A673 (cell line): ENCODE data around the gene GAREM1. TPM values are rescaled to one million over a fixed set of nuclear protein-coding genes. Genes with fewer than 3 reads are reported as not detected.

Source experiments
- BruUV-seq: library from RNA; stranded (reverse); fragments of 400-500 nt; replicated peaks from 2 replicates; lab custom pipeline; 2021; lab: Mats Ljungman, UMichigan
- CTCF ChIA-PET: fragments of 300-600 bp; sonication (Branson Sonifier 250); formaldehyde crosslinking; loops from one replicate; lab custom pipeline; 2022; ENCODE audit warnings: antibody characterized with exemption; lab: Charles Lee
- POLR2A ChIA-PET: fragments of 300-600 bp; sonication (Branson Sonifier 250); formaldehyde crosslinking; loops from one replicate; lab custom pipeline; 2022; ENCODE audit warnings: antibody characterized with exemption; ENCODE audit not compliant: low non-redundant PET; lab: Charles Lee
- DNase-seq: peaks from one replicate; pipeline ENCODE4 v3.0.0-alpha.2; 2015; ENCODE audit warnings: low spot score
- H3K27ac ChIP-seq: fragments of 200-600 bp; sonication (generic); 2 replicates; pipeline ENCODE4 v1.5.1; 2016; ENCODE audit warnings: mixed run types, low read depth, mild to moderate bottlenecking, mixed read lengths, antibody characterized with exemption, low read length; ENCODE audit not compliant: poor library complexity, severe bottlenecking
- H3K27me3 ChIP-seq: fragments of 200-600 bp; sonication (generic); replicated peaks from 2 replicates; pipeline ENCODE4 v1.6.1; 2017; ENCODE audit warnings: mixed run types, low read depth, mild to moderate bottlenecking, mixed read lengths, antibody characterized with exemption, low read length; ENCODE audit not compliant: insufficient read depth, poor library complexity
- H3K36me3 ChIP-seq: fragments of 200-600 bp; sonication (generic); 2 replicates; pipeline ENCODE4 v1.6.1; 2016; ENCODE audit warnings: mixed run types, mild to moderate bottlenecking, mixed read lengths, antibody characterized with exemption, low read length; ENCODE audit not compliant: insufficient read depth, poor library complexity, severe bottlenecking
- H3K4me1 ChIP-seq: fragments of 200-600 bp; sonication (generic); 2 replicates; pipeline ENCODE4 v1.6.1; 2017; ENCODE audit warnings: mixed run types, mild to moderate bottlenecking, mixed read lengths, antibody characterized with exemption, low read length; ENCODE audit not compliant: insufficient read depth, poor library complexity, severe bottlenecking
- H3K4me3 ChIP-seq: fragments of 200-600 bp; sonication (generic); 2 replicates; pipeline ENCODE4 v1.5.1; 2016; ENCODE audit warnings: low read depth, mixed run types, mild to moderate bottlenecking, mixed read lengths, low read length; ENCODE audit not compliant: poor library complexity, severe bottlenecking
- H3K9me3 ChIP-seq: fragments of 200-600 bp; sonication (generic); 2 replicates; pipeline ENCODE4 v1.6.1; 2016; ENCODE audit warnings: mixed run types, low read depth, mild to moderate bottlenecking, mixed read lengths, antibody characterized with exemption, low read length; ENCODE audit not compliant: poor library complexity, severe bottlenecking
- CTCF ChIP-seq: fragments of 300-800, 200-600 bp; sonication (generic); conservative IDR thresholded peaks from 2 replicates; pipeline ENCODE4 v1.5.1; 2017; ENCODE audit warnings: low read depth, mild to moderate bottlenecking, antibody characterized with exemption, low read length, moderate library complexity, mixed read lengths
- EZH2 ChIP-seq: fragments of 200-600 bp; sonication (generic); IDR thresholded peaks from 2 replicates; pipeline ENCODE4 v1.6.1; 2017; ENCODE audit warnings: borderline replicate concordance, low read depth, mild to moderate bottlenecking, mixed read lengths, antibody characterized with exemption, low read length; ENCODE audit not compliant: poor library complexity, severe bottlenecking
- intact Hi-C: fragments of 100-400 bp; cut with micrococcal nuclease; formaldehyde crosslinking; loops from one replicate; pipeline ENCODE4 v1.10.0; 2022; ENCODE audit not compliant: unreplicated experiment
- total RNA-seq: library from RNA; stranded (reverse); gene quantifications from 2 replicates; pipeline ENCODE4 v1.2.3, GENCODE V29; 2021

Gene GAREM1
- total RNA-seq, 1 experiment from 2014 or later: 8.4 TPM

GRCh38 chr18:32308493-32309120 is 162.1 kb downstream of the GAREM1 start:
- H3K36me3 ChIP-seq: no peaks in the 10 kb centered on the region
- no peaks in the 10 kb centered on the region for H3K9me3 ChIP-seq
- no peak for TF ChIP-seq CTCF
- no peak for TF ChIP-seq EZH2
- BruUV-seq: TSS peak; percentile 73
- no peaks in the 10 kb centered on the region for H3K27me3 ChIP-seq
- ChIA-PET CTCF (no interaction called here), POLR2A (no interaction called here)
- H3K27ac ChIP-seq: peak overlapping the region; percentile 36
- peaks cover 14% of the 10 kb centered on the region for H3K4me1 ChIP-seq
- intact Hi-C loops: no loop called here
- H3K4me3 ChIP-seq: no peak overlapping the region
- peak; percentile 90 for DNase-seq

- BruUV-seq: no TSS peak
- H3K27ac ChIP-seq: peak overlapping the region; percentile 4
- DNase-seq: no peak
- H3K4me1 ChIP-seq: peaks cover 32% of the 10 kb centered on the region
- intact Hi-C loops: no loop called here
- H3K4me3 ChIP-seq: no peak overlapping the region
- TF ChIP-seq EZH2: no peak
- TF ChIP-seq CTCF: no peak
- no peaks in the 10 kb centered on the region for H3K9me3 ChIP-seq
- H3K27me3 ChIP-seq: no peaks in the 10 kb centered on the region
- H3K36me3 ChIP-seq: no peaks in the 10 kb centered on the region
- POLR2A ChIA-PET: interaction anchor here (0.6 kb wide), 1 partner anchor 167 kb away, joined by 3 read pairs; the partner anchor contains the start of gene GAREM1
- CTCF ChIA-PET: no interaction called here
Observed at GRCh38 chr18:32303400-32303799, 167.3 kb downstream of the GAREM1 start.

- ChIA-PET CTCF (no interaction called here), POLR2A (no interaction called here)
- BruUV-seq: no TSS peak
- intact Hi-C loops: no loop called here
- peak overlapping the region; percentile 4 for H3K27ac ChIP-seq
- TF ChIP-seq EZH2 (no peak), CTCF (no peak)
- no peaks in the 10 kb centered on the region for H3K9me3 ChIP-seq
- no peak for DNase-seq
- no peak overlapping the region for H3K4me3 ChIP-seq
- H3K4me1 ChIP-seq: peaks cover 32% of the 10 kb centered on the region
- no peaks in the 10 kb centered on the region for H3K27me3 ChIP-seq
- no peaks in the 10 kb centered on the region for H3K36me3 ChIP-seq
Observed at GRCh38 chr18:32302806-32303205, 167.9 kb downstream of the GAREM1 start.
